H1 (cell line): ENCODE measurements around the gene TRAPPC12. TPM values are rescaled to one million over a fixed set of nuclear protein-coding genes. Genes with fewer than 3 reads are reported as not detected.

ENCODE experiments used
- CTCF ChIA-PET: fragments of 300-600 bp; sonication (Branson Sonifier 250); formaldehyde crosslinking; loops from one replicate; lab custom pipeline; 2021; ENCODE audit not compliant: partially characterized antibody; lab: Charles Lee
- POLR2A ChIA-PET: fragments of 300-600 bp; sonication (Branson Sonifier 250); formaldehyde crosslinking; loops from one replicate; lab custom pipeline; 2021; ENCODE audit warnings: inconsistent platforms; ENCODE audit not compliant: partially characterized antibody; lab: Charles Lee
- DNase-seq, 2 experiments: peaks; one replicate each; pipeline versions ENCODE4 v3.0.0 to v3.0.0-alpha.2; 2010 to 2022; ENCODE audit warnings: low spot score in 2 of 2, low read depth in 1 of 2, mixed read lengths in 1 of 2
- FAIRE-seq: peaks from 2 replicates; lab custom pipeline; 2011; peaks lifted over from hg19 to GRCh38; lab: Jason Lieb, UNC
- H2AFZ ChIP-seq: 2 replicates; pipeline ENCODE4 v1.8.1; 2012; ENCODE audit warnings: low read length, inconsistent platforms
- H2AK5ac ChIP-seq: 2 replicates; pipeline ENCODE4 v1.6.1; 2013; ENCODE audit warnings: low read depth, low read length
- H2BK120ac ChIP-seq: replicated peaks from 2 replicates; pipeline ENCODE3; 2013; ENCODE audit warnings: low read depth, low read length, inconsistent platforms
- H2BK12ac ChIP-seq: 2 replicates; pipeline ENCODE4 v1.6.1; 2013; ENCODE audit warnings: low read depth, low read length
- H2BK15ac ChIP-seq: 2 replicates; pipeline ENCODE4 v1.6.1; 2013; ENCODE audit warnings: low read length
- H2BK20ac ChIP-seq: 2 replicates; pipeline ENCODE4 v1.6.1; 2013; ENCODE audit warnings: low read length
- H2BK5ac ChIP-seq: 2 replicates; pipeline ENCODE4 v1.6.1; 2013; ENCODE audit warnings: low read depth, low read length
- H3K14ac ChIP-seq: 2 replicates; pipeline ENCODE4 v1.6.1; 2013; ENCODE audit warnings: inconsistent platforms; ENCODE audit not compliant: insufficient read length
- H3K18ac ChIP-seq: 2 replicates; pipeline ENCODE4 v1.6.1; 2013; ENCODE audit warnings: low read length; ENCODE audit errors: extremely low read depth
- H3K23ac ChIP-seq: 2 replicates; pipeline ENCODE4 v1.6.1; 2013; ENCODE audit warnings: inconsistent platforms; ENCODE audit not compliant: insufficient read length
- H3K23me2 ChIP-seq: 2 replicates; pipeline ENCODE4 v1.6.1; 2013; ENCODE audit warnings: low read depth, low read length
- H3K27ac ChIP-seq: 2 replicates; pipeline ENCODE4 v1.6.1; 2011; ENCODE audit warnings: low read depth, low read length, inconsistent platforms
- H3K27me3 ChIP-seq, 4 experiments: replicated peaks in 1 of 4; 1 replicate in 1 of 4; 2 replicates in 3 of 4; pipeline versions ENCODE4 v1.6.1 to v1.8.1; 2011 to 2013; ENCODE audit warnings: low read length in 3 of 4, mild to moderate bottlenecking in 3 of 4, inconsistent platforms in 2 of 4, mixed read lengths in 2 of 4, moderate library complexity in 1 of 4; ENCODE audit not compliant: control insufficient read depth in 3 of 4, insufficient read depth in 3 of 4; ENCODE audit errors: extremely low read depth in 1 of 4
- H3K36me3 ChIP-seq, 4 experiments: 2 replicates each; pipeline versions ENCODE4 v1.6.1 to v1.8.1; 2011 to 2013; ENCODE audit warnings: mild to moderate bottlenecking in 4 of 4, low read length in 3 of 4, moderate library complexity in 2 of 4, control low read depth in 1 of 4, inconsistent platforms in 1 of 4; ENCODE audit not compliant: insufficient read depth in 4 of 4, control insufficient read depth in 2 of 4
- H3K4ac ChIP-seq: replicated peaks from 2 replicates; pipeline ENCODE3; 2013; ENCODE audit warnings: low read length, low read depth, mixed read lengths, inconsistent platforms; ENCODE audit not compliant: insufficient read length
- H3K4me1 ChIP-seq, 4 experiments: replicated peaks in 1 of 4; 1 replicate in 1 of 4; 2 replicates in 3 of 4; pipeline versions ENCODE4 v1.6.1 to v1.8.1; 2011 to 2013; ENCODE audit warnings: low read length in 3 of 4, inconsistent platforms in 2 of 4, mixed read lengths in 1 of 4; ENCODE audit not compliant: insufficient read depth in 4 of 4, control insufficient read depth in 3 of 4
- H3K4me2 ChIP-seq, 2 experiments: 2 replicates each; pipeline versions ENCODE4 v1.6.1 to v1.8.1; 2011 to 2013; ENCODE audit warnings: low read depth in 2 of 2, low read length in 2 of 2, control low read depth in 1 of 2, inconsistent platforms in 1 of 2, mild to moderate bottlenecking in 1 of 2; ENCODE audit not compliant: insufficient read depth in 1 of 2
- H3K4me3 ChIP-seq, 4 experiments: fragments of 200-600, 300-600 bp in 1 of 4; sonication (generic), shearing (Covaris generic), sonication (Bioruptor Twin) in 1 of 4; 2 replicates each; pipeline versions ENCODE4 v1.5.1 to v1.8.1; 2011 to 2016; ENCODE audit warnings: low read length in 4 of 4, low read depth in 3 of 4, control low read depth in 2 of 4, inconsistent platforms in 2 of 4, mild to moderate bottlenecking in 2 of 4, mixed read lengths in 1 of 4, moderate library complexity in 1 of 4; ENCODE audit not compliant: insufficient read depth in 2 of 4; ENCODE audit errors: extremely low read depth in 1 of 4
- H3K56ac ChIP-seq: replicated peaks from 2 replicates; pipeline ENCODE3; 2013; ENCODE audit warnings: low read depth, mild to moderate bottlenecking, mixed read lengths, low read length, inconsistent platforms; ENCODE audit not compliant: insufficient read length
- H3K79me1 ChIP-seq: 2 replicates; pipeline ENCODE4 v1.6.1; 2013; ENCODE audit warnings: low read depth, low read length, control low read depth
- H3K79me2 ChIP-seq, 2 experiments: 2 replicates each; pipeline versions ENCODE4 v1.6.1 to v1.8.1; 2012 to 2013; ENCODE audit warnings: low read length in 2 of 2, mild to moderate bottlenecking in 2 of 2, inconsistent platforms in 1 of 2; ENCODE audit not compliant: insufficient read depth in 2 of 2, control insufficient read depth in 1 of 2
- H3K9ac ChIP-seq, 4 experiments: replicated peaks in 1 of 4; 1 replicate in 1 of 4; 2 replicates in 3 of 4; pipeline versions ENCODE4 v1.6.1 to v1.8.1; 2011 to 2013; ENCODE audit warnings: low read depth in 3 of 4, low read length in 3 of 4, control low read depth in 2 of 4, mild to moderate bottlenecking in 2 of 4, moderate library complexity in 2 of 4, inconsistent platforms in 1 of 4; ENCODE audit errors: extremely low read depth in 1 of 4
- H3K9me3 ChIP-seq, 2 experiments: 2 replicates each; pipeline versions ENCODE4 v1.6.1 to v1.8.1; 2012 to 2013; ENCODE audit warnings: mild to moderate bottlenecking in 2 of 2, moderate library complexity in 2 of 2, control low read depth in 1 of 2, inconsistent platforms in 1 of 2, low read depth in 1 of 2, low read length in 1 of 2, mixed read lengths in 1 of 2; ENCODE audit not compliant: insufficient read depth in 2 of 2
- H4K20me1 ChIP-seq, 2 experiments: replicated peaks in 1 of 2; 2 replicates each; pipeline versions ENCODE3 to v1.8.1; 2011 to 2013; ENCODE audit warnings: inconsistent platforms in 2 of 2, low read length in 2 of 2, mild to moderate bottlenecking in 1 of 2; ENCODE audit not compliant: insufficient read depth in 2 of 2, control insufficient read depth in 1 of 2
- H4K5ac ChIP-seq: 2 replicates; pipeline ENCODE4 v1.6.1; 2013; ENCODE audit warnings: low read length, low read depth, mixed read lengths, inconsistent platforms; ENCODE audit not compliant: insufficient read length
- H4K8ac ChIP-seq: 2 replicates; pipeline ENCODE4 v1.8.0; 2013; ENCODE audit warnings: mild to moderate bottlenecking, moderate library complexity, low read length, inconsistent platforms; ENCODE audit not compliant: insufficient read depth; ENCODE audit errors: extremely low read depth
- H4K91ac ChIP-seq: replicated peaks from 2 replicates; pipeline ENCODE3; 2013; ENCODE audit warnings: low read length, mixed read lengths, inconsistent platforms; ENCODE audit not compliant: insufficient read length
- EGR1 ChIP-seq: IDR thresholded peaks from 2 replicates; pipeline ENCODE4 v1.6.1; 2011; ENCODE audit warnings: low read depth, low read length, borderline replicate concordance
- KDM5A ChIP-seq: fragments of 200-600 bp; IDR thresholded peaks from 2 replicates; pipeline ENCODE4 v1.7.1; 2012; ENCODE audit warnings: mild to moderate bottlenecking, low read length, inconsistent platforms, mixed read lengths
- RFX5 ChIP-seq: IDR thresholded peaks from 2 replicates; pipeline ENCODE4 v1.6.1; 2011; ENCODE audit warnings: low read depth, low read length, improper control_type of control experiment, borderline replicate concordance
- RXRA ChIP-seq: IDR thresholded peaks from 2 replicates; pipeline ENCODE4 v1.6.1; 2011; ENCODE audit warnings: low read depth, mild to moderate bottlenecking, low read length, moderate library complexity; ENCODE audit not compliant: insufficient read depth
- WGBS, 2 experiments: shearing (Covaris generic) in 1 of 2; methylation state at CpG; one replicate each; pipeline versions ENCODE4 v1.1.6 to v1.1.7; 2013 to 2015; ENCODE audit warnings: low lambda C conversion rate in 2 of 2, mixed read lengths in 2 of 2, inconsistent platforms in 1 of 2, low coverage in 1 of 2, missing lambda C conversion rate in 1 of 2; ENCODE audit not compliant: insufficient replicate concordance in 2 of 2, insufficient coverage in 1 of 2, insufficient read length in 1 of 2; ENCODE audit errors: extremely low coverage in 1 of 2, missing lambda C conversion rate in 1 of 2; 5-methylcytosine and 5-hydroxymethylcytosine counted together
- polyA plus RNA-seq, 7 experiments: library from polyadenylated mRNA; depleted of rRNA in 3 of 7; stranded (reverse) in 5 of 7; unstranded in 2 of 7; fragments of >200 nt in 5 of 7; fragments of 200-250 nt in 2 of 7; gene quantifications; 1 replicate in 5 of 7; 2 replicates in 1 of 7; 4 replicates in 1 of 7; pipeline versions ENCODE4 v1.2.1 to v1.2.3, GENCODE V29; 2011 to 2013; ENCODE audit warnings: missing spikeins in 2 of 7, mixed read lengths in 2 of 7
- total RNA-seq: library from RNA; stranded (reverse); fragmentation: NEBNext Ultra II Directional; extraction: Animal tissue kit (Norgen Biotek cat#: 25700); gene quantifications from 2 replicates; pipeline ENCODE4 v1.2.1, GENCODE V29; 2021

Gene TRAPPC12
- total and polyA plus RNA-seq, 2 of the 8 experiments (the other 6 are each of a cell fraction or from before 2014, with no cell fraction given) = 35.0 to 67.3 TPM

- H3K23ac ChIP-seq = no peak overlapping the region
- no peaks in the 10 kb centered on the region for H3K9me3 ChIP-seq
- peaks cover 0 to 6% (median 3%) of the 10 kb centered on the region in 4 experiments; a peak in 2 of 8 replicates for H3K36me3 ChIP-seq
- H2BK20ac ChIP-seq = no peak overlapping the region
- no peak overlapping the region for H2BK120ac ChIP-seq
- H3K18ac ChIP-seq = no peak overlapping the region
- no peak overlapping the region for H2BK15ac ChIP-seq
- peaks cover 8% of the 10 kb centered on the region for H3K79me1 ChIP-seq
- H3K27ac ChIP-seq = no peak overlapping the region
- H3K23me2 ChIP-seq = no peaks in the 10 kb centered on the region
- FAIRE-seq (no peak), DNase-seq (no peak)
- no peaks in the 10 kb centered on the region for H3K27me3 ChIP-seq
- no peak overlapping the region for H3K4me3 ChIP-seq
- no peak overlapping the region for H3K4ac ChIP-seq
- POLR2A ChIA-PET = interaction anchor here (1.0 kb wide), 1 partner anchor 40 kb away, joined by 5 read pairs; the partner anchor contains the start of gene TRAPPC12
- H2AFZ ChIP-seq = no peak overlapping the region
- H3K14ac ChIP-seq = no peak overlapping the region
- H2AK5ac ChIP-seq = no peak overlapping the region
- no peak overlapping the region for H4K5ac ChIP-seq
- TF ChIP-seq RXRA = no peak
- TF ChIP-seq RFX5 = no peak
- no peak for TF ChIP-seq EGR1
- no peak for TF ChIP-seq KDM5A
- peaks cover 2 to 7% of the 10 kb centered on the region in 2 experiments for H4K20me1 ChIP-seq
- H3K9ac ChIP-seq = no peak overlapping the region
- 94% methylated on average over 10 of the region's 10 CpGs; no CpG with 5 or more reads in 1 of the 2 experiments for WGBS, 2 experiments
- no peak overlapping the region for H2BK5ac ChIP-seq
- no peak overlapping the region for H3K4me2 ChIP-seq
- no peaks in the 10 kb centered on the region for H3K79me2 ChIP-seq
- no peak overlapping the region for H4K8ac ChIP-seq
- H3K4me1 ChIP-seq = no peaks in the 10 kb centered on the region
- H3K56ac ChIP-seq = no peak overlapping the region
- CTCF ChIA-PET = interaction anchor here (0.7 to 1.3 kb wide), 2 partner anchors 45 to 84 kb away, joined by 3 to 7 read pairs; no protein-coding TSS in a partner anchor
- H4K91ac ChIP-seq = no peak overlapping the region
- H2BK12ac ChIP-seq = no peak overlapping the region
Observed at GRCh38 chr2:3340144-3340543, 39.4 kb upstream of the TRAPPC12 start.
